ENCODE data around the gene BPIFB4.
"Not testable (repeated sequence)": the region's sequence is repeated elsewhere in the genome, so short reads cannot be mapped to it uniquely, and the experiment has no call there.

Gene BPIFB4

DNA sequence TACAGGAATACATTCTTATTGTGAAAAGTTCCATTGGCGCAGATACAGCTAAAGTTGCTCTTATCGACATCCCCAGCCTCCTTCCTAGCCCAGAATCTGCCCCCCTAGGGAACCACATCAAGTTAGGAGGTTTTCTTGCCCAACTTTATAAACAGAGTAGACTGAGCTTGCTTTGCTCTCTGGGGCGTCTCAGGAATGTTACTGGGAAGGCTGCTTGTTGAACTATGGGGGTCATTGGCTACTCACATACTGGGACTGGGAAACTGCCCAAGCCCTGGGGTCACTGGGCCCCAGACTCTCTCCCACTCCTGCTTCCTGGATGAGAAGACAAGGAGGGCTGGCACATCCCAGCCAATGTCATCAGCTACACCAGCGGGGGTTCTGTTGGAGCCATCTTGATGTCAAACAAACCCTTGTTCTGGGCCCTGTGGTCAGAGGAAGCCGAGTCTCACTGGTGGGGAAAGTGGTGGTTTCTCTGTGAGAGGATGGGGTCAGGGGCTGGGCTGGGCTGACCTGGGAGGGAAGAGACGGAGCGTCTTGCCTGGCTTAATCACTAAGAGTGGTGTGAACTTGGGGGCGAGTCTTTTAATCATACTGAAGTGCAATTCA lies 26.0 kb downstream of the BPIFB4 start:
- ChIA-PET CTCF (interaction anchor here (0.5 to 1.2 kb wide), 3 partner anchors 9 to 227 kb away, joined by 4 read pairs; no protein-coding TSS in a partner anchor), POLR2A (ENCODE audit: low non-redundant PET) (interaction anchor here (0.6 kb wide), 1 partner anchor 46 kb away, joined by 3 read pairs; no protein-coding TSS in a partner anchor)
- TF ChIP-seq CTCF (conservative IDR thresholded peaks at IDR 0.05; ENCODE audit: low read depth), result no peak
- no peak for DNase-seq (ENCODE audit: low spot score)
- no peak overlapping the region for H3K27ac ChIP-seq

DNA sequence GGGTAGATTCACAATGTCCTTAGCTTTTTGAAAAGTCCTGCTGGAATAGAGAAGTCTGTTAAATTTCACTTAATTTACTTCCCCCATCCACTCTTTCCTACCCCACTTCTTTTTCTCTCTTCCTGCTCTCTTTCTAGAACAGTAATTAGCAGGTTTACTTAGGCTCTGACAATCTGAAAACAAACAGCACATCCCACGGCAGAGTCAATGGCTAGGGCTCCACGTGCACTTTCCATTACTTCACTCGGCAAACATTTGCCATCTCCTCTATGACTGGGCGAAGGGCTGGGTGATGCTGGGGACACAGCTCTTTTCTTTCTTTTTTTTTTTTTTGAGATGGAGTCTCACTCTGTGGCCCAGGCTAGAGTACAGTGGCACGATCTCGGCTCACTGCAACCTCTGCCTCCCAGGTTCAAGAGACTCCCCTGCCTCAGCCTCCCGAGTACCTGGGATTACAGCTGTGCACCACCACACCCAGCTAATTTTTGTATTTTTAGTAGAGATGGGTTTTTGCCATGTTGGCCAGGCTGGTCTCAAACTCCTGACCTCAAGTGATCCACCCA lies 26.7 kb downstream of the BPIFB4 start:
- CTCF ChIA-PET, result interaction anchor here (1.2 kb wide), 1 partner anchor 10 kb away, joined by 4 read pairs; no protein-coding TSS in a partner anchor
- H3K27ac ChIP-seq; DNase-seq (ENCODE audit: low spot score); POLR2A ChIA-PET (ENCODE audit: low non-redundant PET): not testable (repeated sequence)

- no peak overlapping the region for H3K27ac ChIP-seq
- POLR2A ChIA-PET (ENCODE audit: low non-redundant PET), result no interaction called here
- TF ChIP-seq CTCF (conservative IDR thresholded peaks at IDR 0.05; ENCODE audit: low read depth), result no peak
- no peak for DNase-seq (ENCODE audit: low spot score)
- CTCF ChIA-PET, result no interaction called here
Measured at GRCh38 chr20:33108661-33109060, 29.2 kb downstream of the BPIFB4 start.

- no peak for DNase-seq (ENCODE audit: low spot score)
- no peak for TF ChIP-seq CTCF (conservative IDR thresholded peaks at IDR 0.05; ENCODE audit: low read depth)
- no peak overlapping the region for H3K27ac ChIP-seq
- CTCF ChIA-PET, result interaction anchor here (0.7 kb wide), 1 partner anchor 167 kb away, joined by 3 read pairs; no protein-coding TSS in a partner anchor
- POLR2A ChIA-PET (ENCODE audit: low non-redundant PET), result interaction anchor here (0.6 kb wide), 1 partner anchor 210 kb away, joined by 5 read pairs; no protein-coding TSS in a partner anchor
Measured at GRCh38 chr20:33110147-33110825, 30.8 kb downstream of the BPIFB4 start.

- ChIA-PET POLR2A (ENCODE audit: low non-redundant PET) (no interaction called here), CTCF (no interaction called here)
- no peak overlapping the region for H3K27ac ChIP-seq
- DNase-seq (ENCODE audit: low spot score), result no peak
- TF ChIP-seq CTCF (conservative IDR thresholded peaks at IDR 0.05; ENCODE audit: low read depth), result no peak
Measured at GRCh38 chr20:33111306-33111705, 31.9 kb downstream of the BPIFB4 start.

- no peak for DNase-seq (ENCODE audit: low spot score)
- CTCF ChIA-PET, result interaction anchor here (0.6 to 0.7 kb wide), 3 partner anchors 13 to 728 kb away, joined by 3 to 7 read pairs (median 4); no protein-coding TSS in a partner anchor
- H3K27ac ChIP-seq, result no peak overlapping the region
- no peak for TF ChIP-seq CTCF (conservative IDR thresholded peaks at IDR 0.05; ENCODE audit: low read depth)
- POLR2A ChIA-PET (ENCODE audit: low non-redundant PET), result no interaction called here
Measured at GRCh38 chr20:33112547-33113386, 33.3 kb downstream of the BPIFB4 start.

All from RWPE1 (cell line).